ENCODE data around the gene SPANXD. TPM values are rescaled to one million over a fixed set of nuclear protein-coding genes. Genes with fewer than 3 reads are reported as not detected.

SPANXD gene
- total RNA-seq, 1 experiment from 2014 or later = not detected

DNA sequence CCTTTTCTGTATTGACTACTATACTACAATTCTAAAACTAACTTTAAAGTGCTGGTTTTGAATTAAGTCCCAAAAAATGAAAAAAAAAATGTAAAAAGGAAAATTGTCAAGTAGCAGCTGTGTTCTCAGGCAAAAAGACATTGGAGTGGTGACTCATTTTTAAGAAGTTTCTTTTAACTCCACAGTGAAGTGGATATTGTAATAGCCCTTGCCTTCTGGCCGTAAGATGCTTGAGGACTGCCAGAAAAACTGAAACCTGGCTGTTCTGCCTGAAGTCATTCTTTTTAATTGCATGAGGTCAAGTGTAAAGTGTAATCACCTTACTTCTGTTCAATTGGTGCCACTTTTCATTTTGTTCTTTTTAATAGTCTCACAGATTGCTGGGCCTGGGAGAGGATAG is 28.9 kb downstream of the SPANXD start:
- H3K27ac ChIP-seq (ENCODE audit: low read length) = no peak overlapping the region
- no TSS peak for BruUV-seq (replicated peaks)

DNA sequence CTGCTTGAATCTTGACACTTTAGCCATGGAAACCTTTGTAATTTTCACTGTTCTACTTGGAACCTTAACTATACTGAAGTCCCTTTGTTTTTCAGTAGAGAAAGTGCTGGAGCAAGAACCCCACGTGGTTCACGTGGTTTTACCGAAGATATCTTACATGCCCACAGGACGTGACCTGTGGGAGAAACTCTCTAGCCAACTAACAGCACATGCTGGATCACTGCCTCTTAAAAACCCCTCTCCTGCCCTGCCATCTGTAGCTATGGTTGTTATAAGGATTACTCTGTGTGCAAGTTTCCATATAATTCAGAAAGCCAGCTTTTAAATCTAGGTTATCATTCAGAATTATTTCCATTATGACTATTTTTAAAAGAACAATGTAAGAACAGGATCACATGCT is 30.2 kb downstream of the SPANXD start:
- Histone ChIP-seq H3K9me2 (replicated peaks; ENCODE audit: low read length) (no peaks in the 10 kb centered on the region), H3K4me2 (ENCODE audit: low read length) (no peak overlapping the region), H3K79me2 (ENCODE audit: low read length) (no peaks in the 10 kb centered on the region), H3K4me1 (ENCODE audit: insufficient read depth, low read length) (no peaks in the 10 kb centered on the region), H4K20me1 (ENCODE audit: low read length) (no peaks in the 10 kb centered on the region), H3K9ac (ENCODE audit: low read length) (no peak overlapping the region), H3K27ac (ENCODE audit: low read length) (no peak overlapping the region), H3K4me3 (ENCODE audit: low read length) (no peak overlapping the region), H3K36me3 (ENCODE audit: low read depth, low read length) (no peaks in the 10 kb centered on the region), H3F3A (ENCODE audit: low read length, unreplicated experiment) (no peaks in the 10 kb centered on the region), H3K27me3 (ENCODE audit: low read length) (no peaks in the 10 kb centered on the region), H2AFZ (ENCODE audit: low read length) (no peak overlapping the region), H3K9me3 (ENCODE audit: low read length) (no peaks in the 10 kb centered on the region)
- TF ChIP-seq EZH2 (IDR thresholded peaks at IDR 0.05; ENCODE audit: low read length, unreplicated experiment) (no peak), EZH2phosphoT487 (IDR thresholded peaks at IDR 0.05; ENCODE audit: borderline replicate concordance, low read length) (no peak), CTCF (conservative IDR thresholded peaks at IDR 0.05; ENCODE audit: low read depth, low read length) (no peak)
- ATAC-seq (no peak), DNase-seq (no peak)
- ChIA-PET CTCF (no interaction called here), POLR2A (ENCODE audit: unreplicated experiment) (no interaction called here)
- BruUV-seq (replicated peaks) = no TSS peak
- intact Hi-C loops (cut with micrococcal nuclease) = no loop called here

More for the DNA sequence above, 28.9 kb downstream of the SPANXD start:
- no peak for ATAC-seq
- intact Hi-C loops (cut with micrococcal nuclease) = no loop called here
- DNase-seq = no peak
- ChIA-PET CTCF (no interaction called here), POLR2A (ENCODE audit: unreplicated experiment) (no interaction called here)
- TF ChIP-seq EZH2phosphoT487 (IDR thresholded peaks at IDR 0.05; ENCODE audit: borderline replicate concordance, low read length) (no peak), EZH2 (IDR thresholded peaks at IDR 0.05; ENCODE audit: low read length, unreplicated experiment) (no peak), CTCF (conservative IDR thresholded peaks at IDR 0.05; ENCODE audit: low read depth, low read length) (no peak)
- H3K9ac ChIP-seq (ENCODE audit: low read length) = no peak overlapping the region
- no peaks in the 10 kb centered on the region for H3K79me2 ChIP-seq (ENCODE audit: low read length)
- no peaks in the 10 kb centered on the region for H3K27me3 ChIP-seq (ENCODE audit: low read length)
- H3K9me2 ChIP-seq (replicated peaks; ENCODE audit: low read length) = no peaks in the 10 kb centered on the region
- H3K4me1 ChIP-seq (ENCODE audit: insufficient read depth, low read length) = peaks cover 11% of the 10 kb centered on the region; the same call in 1 of the 2 replicates
- no peak overlapping the region for H3K4me3 ChIP-seq (ENCODE audit: low read length)
- no peak overlapping the region for H2AFZ ChIP-seq (ENCODE audit: low read length)
- no peaks in the 10 kb centered on the region for H3K36me3 ChIP-seq (ENCODE audit: low read depth, low read length)
- no peak overlapping the region for H3K4me2 ChIP-seq (ENCODE audit: low read length)
- no peaks in the 10 kb centered on the region for H3K9me3 ChIP-seq (ENCODE audit: low read length)
- H4K20me1 ChIP-seq (ENCODE audit: low read length) = no peaks in the 10 kb centered on the region
- H3F3A ChIP-seq (ENCODE audit: low read length, unreplicated experiment) = no peaks in the 10 kb centered on the region

GRCh38 chrX:141662781-141663180 is 35.8 kb downstream of the SPANXD start:
- H3K27me3 ChIP-seq (ENCODE audit: low read length) = no peaks in the 10 kb centered on the region
- H3K36me3 ChIP-seq (ENCODE audit: low read depth, low read length) = no peaks in the 10 kb centered on the region
- H3K79me2 ChIP-seq (ENCODE audit: low read length) = no peaks in the 10 kb centered on the region
- no peak for DNase-seq
- no peak overlapping the region for H3K4me3 ChIP-seq (ENCODE audit: low read length)
- ATAC-seq = no peak
- H3K4me2 ChIP-seq (ENCODE audit: low read length) = no peak overlapping the region
- no peaks in the 10 kb centered on the region for H3K9me2 ChIP-seq (replicated peaks; ENCODE audit: low read length)
- no peaks in the 10 kb centered on the region for H3K9me3 ChIP-seq (ENCODE audit: low read length)
- H3K4me1 ChIP-seq (ENCODE audit: insufficient read depth, low read length) = no peaks in the 10 kb centered on the region
- intact Hi-C loops (cut with micrococcal nuclease) = no loop called here
- H3K27ac ChIP-seq (ENCODE audit: low read length) = no peak overlapping the region
- no peaks in the 10 kb centered on the region for H3F3A ChIP-seq (ENCODE audit: low read length, unreplicated experiment)
- POLR2A ChIA-PET (ENCODE audit: unreplicated experiment) = no interaction called here
- H2AFZ ChIP-seq (ENCODE audit: low read length) = no peak overlapping the region
- H3K9ac ChIP-seq (ENCODE audit: low read length) = no peak overlapping the region
- no peaks in the 10 kb centered on the region for H4K20me1 ChIP-seq (ENCODE audit: low read length)
- BruUV-seq (replicated peaks) = no TSS peak
- TF ChIP-seq EZH2 (IDR thresholded peaks at IDR 0.05; ENCODE audit: low read length, unreplicated experiment) (no peak), CTCF (conservative IDR thresholded peaks at IDR 0.05; ENCODE audit: low read depth, low read length) (no peak), EZH2phosphoT487 (IDR thresholded peaks at IDR 0.05; ENCODE audit: borderline replicate concordance, low read length) (no peak)
- CTCF ChIA-PET = no interaction called here
